Naive thymus-derived CD8-positive, alpha-beta T cell (primary cell): ENCODE data around the gene OLFM2. TPM values are rescaled to one million over a fixed set of nuclear protein-coding genes. Genes with fewer than 3 reads are reported as not detected.
A peak's percentile ranks its signal among the peaks of the same experiment; 100 is the strongest.
"Not testable (repeated sequence)": the region's sequence is repeated elsewhere in the genome, so short reads cannot be mapped to it uniquely, and the experiment has no call there.

ENCODE experiments used
- ATAC-seq, 2 donors: fragments of 150-1000 bp; cut with Tn5 transposase in 1 of 2; sonication (Bioruptor Pico), chemical (Tn5 transposase) in 1 of 2; 1 replicate in 1 of 2; 2 replicates in 1 of 2; pipeline ENCODE4 v1.10.0; 2021; ENCODE audit warnings: mild to moderate bottlenecking in 2 of 2, moderate library complexity in 2 of 2
- POLR2A ChIA-PET: fragments of 350-600 bp; sonication (Branson Sonifier 250); formaldehyde crosslinking; loops from one replicate; lab custom pipeline; 2021; ENCODE audit warnings: antibody characterized with exemption; lab: Charles Lee
- DNase-seq, 10 donors: peaks; one replicate each; pipeline versions ENCODE4 v3.0.0 to v3.0.0-alpha.2; 2020 to 2022
- H3K27ac Mint-ChIP-seq, 10 donors: one replicate each; pipeline ENCODE4 v1.8.0; 2020 to 2022; ENCODE audit warnings: mild to moderate bottlenecking in 10 of 10, mixed read lengths in 10 of 10, moderate library complexity in 4 of 10, inconsistent platforms in 1 of 10
- H3K27me3 Mint-ChIP-seq, 5 donors: one replicate each; pipeline ENCODE4 v1.8.0; 2021 to 2022; ENCODE audit warnings: mixed read lengths in 5 of 5
- H3K36me3 Mint-ChIP-seq, 3 donors: one replicate each; pipeline ENCODE4 v1.8.0; 2020 to 2022; ENCODE audit warnings: mixed read lengths in 3 of 3, mild to moderate bottlenecking in 2 of 3, inconsistent platforms in 1 of 3
- H3K4me1 Mint-ChIP-seq, 4 donors: one replicate each; pipeline ENCODE4 v1.8.0; 2021 to 2022; ENCODE audit warnings: mixed read lengths in 4 of 4
- H3K4me3 Mint-ChIP-seq, 10 donors: one replicate each; pipeline ENCODE4 v1.8.0; 2020 to 2022; ENCODE audit warnings: mild to moderate bottlenecking in 10 of 10, mixed read lengths in 10 of 10, moderate library complexity in 6 of 10, inconsistent platforms in 1 of 10
- H3K9me3 Mint-ChIP-seq, 9 donors: one replicate each; pipeline ENCODE4 v1.8.0; 2020 to 2022; ENCODE audit warnings: mixed read lengths in 9 of 9, mild to moderate bottlenecking in 3 of 9, inconsistent platforms in 1 of 9, moderate library complexity in 1 of 9
- polyA plus RNA-seq, 3 donors: library from polyadenylated mRNA; unstranded; fragments of 300-500 nt; fragmentation: Illumina TruSeq; gene quantifications; one replicate each; pipeline ENCODE4 v1.2.3, GENCODE V29; 2021
- total RNA-seq, 8 experiments: library from RNA in 2 of 8; stranded (reverse) in 2 of 8; gene quantifications; one replicate each; pipeline ENCODE4 v1.2.3 and lab custom pipeline; 2021 to 2026

Gene OLFM2
- total and polyA plus RNA-seq, 5 experiments from 2014 or later = 6.1 to 14.8 (median 12.8) TPM

DNA sequence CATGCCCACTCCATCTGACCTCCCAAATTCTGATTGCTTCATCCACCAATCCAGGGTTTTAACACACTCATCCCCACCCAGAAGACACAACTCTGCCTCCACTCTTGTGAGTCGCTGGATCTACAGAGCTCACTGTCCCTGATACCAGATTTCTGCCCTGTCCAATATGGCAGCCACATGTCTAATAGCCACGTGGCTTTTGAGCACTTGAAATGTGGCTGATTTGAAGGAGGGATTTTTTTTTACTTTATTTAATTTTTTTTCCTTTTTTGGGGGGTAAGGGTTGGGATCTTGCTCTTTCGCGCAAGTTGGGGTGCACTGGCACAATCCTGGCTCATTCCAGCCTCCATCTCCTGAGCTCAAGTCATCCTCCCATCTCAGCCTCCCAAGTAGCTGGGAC lies 24.8 kb upstream of the OLFM2 start:
- POLR2A ChIA-PET = interaction anchor here (0.8 kb wide), 1 partner anchor 262 kb away, joined by 4 read pairs; no protein-coding TSS in a partner anchor
- Mint-ChIP-seq H3K36me3 (no peaks in the 10 kb centered on the region), H3K4me3 (no peak overlapping the region), H3K27me3 (peaks cover 13 to 60% (median 24%) of the 10 kb centered on the region in 5 donors), H3K4me1 (no peaks in the 10 kb centered on the region), H3K27ac (no peak overlapping the region), H3K9me3 (peaks cover 0 to 2% (median 0%) of the 10 kb centered on the region in 9 donors)
- no peak for ATAC-seq
- no peak for DNase-seq

DNA sequence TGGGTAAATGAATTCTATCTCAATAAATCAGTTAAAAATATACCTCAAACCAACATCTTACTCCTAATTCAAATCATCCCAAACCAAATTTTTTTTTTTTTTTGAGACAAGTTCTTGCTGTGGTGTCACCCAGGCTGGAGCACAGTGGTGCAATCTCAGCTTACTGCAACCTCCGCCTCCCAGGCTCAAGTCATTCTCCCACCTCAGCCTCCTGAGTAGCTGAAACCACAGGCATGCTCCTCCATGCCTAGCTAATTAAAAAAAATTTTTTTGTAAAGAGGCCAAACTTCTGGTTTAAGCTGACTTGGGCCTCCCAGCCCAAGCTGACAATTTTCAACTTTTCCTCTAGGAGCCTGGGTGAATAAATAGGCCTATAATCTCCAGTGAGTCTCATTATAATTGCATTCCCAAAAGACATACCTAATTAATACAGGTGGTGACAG lies 22.1 kb upstream of the OLFM2 start:
- DNase-seq = no peak
- ATAC-seq = no peak

DNA sequence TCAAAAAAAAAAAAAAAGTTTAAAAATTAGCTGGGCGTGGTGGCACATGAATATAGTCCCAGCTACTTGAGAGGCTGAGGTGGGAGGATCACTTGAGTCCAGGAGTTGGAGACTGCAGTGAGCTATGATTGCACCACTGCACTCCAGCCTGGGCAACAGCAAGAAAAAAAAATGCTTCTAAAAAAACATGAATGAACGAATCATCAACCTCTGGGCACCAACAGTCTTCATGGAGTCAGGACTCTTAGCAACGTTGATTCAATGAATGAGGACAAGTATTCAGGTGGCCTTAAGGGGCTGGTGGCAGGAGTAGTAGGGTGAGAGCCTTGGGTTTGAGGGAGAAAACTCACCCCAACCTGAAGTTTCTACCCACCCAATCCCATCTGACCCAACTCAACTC lies 20.6 kb upstream of the OLFM2 start:
- DNase-seq (no peak), ATAC-seq (no peak)
- Mint-ChIP-seq H3K4me3 (no peak overlapping the region), H3K36me3 (no peaks in the 10 kb centered on the region), H3K9me3 (peaks cover 0 to 2% (median 0%) of the 10 kb centered on the region in 9 donors), H3K27ac (no peak overlapping the region), H3K4me1 (no peaks in the 10 kb centered on the region), H3K27me3 (peaks cover 0 to 32% (median 14%) of the 10 kb centered on the region in 5 donors)
- POLR2A ChIA-PET = interaction anchor here (0.6 kb wide), 1 partner anchor 12 kb away, joined by 6 read pairs; no protein-coding TSS in a partner anchor

More for the DNA sequence above, 22.1 kb upstream of the OLFM2 start:
- Mint-ChIP-seq H3K36me3 (no peaks in the 10 kb centered on the region), H3K27ac (no peak overlapping the region), H3K9me3 (peaks cover 0 to 2% (median 0%) of the 10 kb centered on the region in 9 donors), H3K4me1 (no peaks in the 10 kb centered on the region), H3K4me3 (no peak overlapping the region), H3K27me3 (peaks cover 6 to 42% (median 17%) of the 10 kb centered on the region in 5 donors)
- POLR2A ChIA-PET = no interaction called here

DNA sequence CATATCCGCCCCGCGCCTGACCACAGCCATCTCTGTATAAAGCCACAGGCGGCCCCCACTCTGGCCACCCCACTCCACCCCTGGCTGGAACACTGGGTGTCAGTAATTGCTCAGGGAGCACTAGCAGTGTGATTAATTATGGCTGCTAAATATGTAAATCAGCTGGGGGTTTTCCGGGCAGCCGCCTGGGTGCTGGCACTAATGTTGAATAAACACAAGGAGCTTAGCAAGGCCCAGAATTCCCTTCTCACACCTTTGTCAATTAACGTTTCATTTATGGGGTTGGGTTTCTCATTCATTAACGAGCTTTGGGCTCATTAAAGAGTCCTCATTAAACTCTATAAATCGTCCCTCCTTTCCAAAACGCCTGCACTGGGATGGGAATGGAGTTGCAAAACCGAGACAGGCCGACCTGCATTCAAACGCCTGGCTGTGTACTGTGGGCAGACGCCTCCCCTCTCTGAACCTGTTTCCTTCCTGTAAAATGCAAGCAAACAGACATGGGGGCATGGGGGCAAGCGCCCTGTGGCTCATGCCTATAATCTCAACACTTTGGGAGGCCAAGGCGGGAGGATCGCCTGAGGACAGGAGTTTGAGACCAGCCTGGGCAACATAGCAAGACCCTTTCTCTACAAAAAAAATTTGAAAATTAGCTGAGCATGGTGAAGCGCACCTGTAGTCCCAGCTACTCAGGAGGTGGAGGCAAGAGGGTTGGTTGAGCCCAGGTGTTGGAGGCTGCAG lies 17.7 kb upstream of the OLFM2 start:
- ATAC-seq = no peak
- Mint-ChIP-seq H3K4me1 (no peaks in the 10 kb centered on the region), H3K9me3 (no peaks in the 10 kb centered on the region), H3K36me3 (no peaks in the 10 kb centered on the region), H3K4me3 (no peak overlapping the region), H3K27me3 (peaks cover 0 to 16% (median 13%) of the 10 kb centered on the region in 5 donors), H3K27ac (no peak overlapping the region)
- POLR2A ChIA-PET = no interaction called here
- no peak for DNase-seq

DNA sequence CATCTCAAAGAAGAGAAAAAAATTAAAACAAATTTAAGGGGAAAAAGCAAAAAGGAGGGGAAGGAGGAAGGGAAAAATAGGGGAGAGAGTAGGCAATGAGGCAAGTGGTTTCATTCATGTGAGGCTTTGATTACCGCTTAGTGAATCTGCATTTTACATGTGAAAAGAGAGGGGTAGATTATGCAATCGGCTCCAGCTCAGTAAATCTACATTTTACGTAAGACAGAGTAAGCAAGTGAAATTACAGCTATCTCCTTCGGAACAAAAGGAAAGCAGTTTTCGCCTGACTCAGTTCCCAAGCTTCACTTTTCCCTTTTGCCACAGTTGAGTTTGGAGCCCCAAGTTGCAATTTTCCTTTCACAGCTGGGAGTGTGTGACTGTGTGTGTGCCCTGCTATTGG lies 16.0 kb upstream of the OLFM2 start:
- no peaks in the 10 kb centered on the region for H3K36me3 Mint-ChIP-seq
- POLR2A ChIA-PET = interaction anchor here (0.6 kb wide), 1 partner anchor 98 kb away, joined by 3 read pairs; no protein-coding TSS in a partner anchor
- H3K4me3 Mint-ChIP-seq = no peak overlapping the region
- no peak overlapping the region for H3K27ac Mint-ChIP-seq
- H3K27me3 Mint-ChIP-seq = peaks cover 0 to 16% (median 7%) of the 10 kb centered on the region in 5 donors
- ATAC-seq = no peak
- no peak for DNase-seq
- no peaks in the 10 kb centered on the region for H3K4me1 Mint-ChIP-seq
- H3K9me3 Mint-ChIP-seq = no peaks in the 10 kb centered on the region

DNA sequence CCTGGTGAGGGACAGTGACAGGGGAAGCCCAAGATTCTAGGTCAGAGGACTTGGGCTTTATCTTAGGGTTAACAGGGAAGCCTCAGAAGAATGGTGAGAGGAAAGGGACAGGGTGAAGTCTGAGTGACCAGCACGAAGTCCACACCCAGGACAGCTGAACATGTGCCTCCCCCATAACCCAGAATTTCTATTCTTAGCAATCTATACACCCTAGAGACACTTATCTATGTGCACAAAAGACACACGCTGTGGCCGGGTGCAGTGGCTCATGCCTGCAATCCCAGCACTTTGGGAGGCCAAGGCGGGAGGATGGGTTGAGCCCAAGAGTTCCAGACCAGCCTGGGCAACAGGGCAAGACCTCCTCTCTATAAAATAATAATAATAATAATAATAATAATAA lies 11.1 kb upstream of the OLFM2 start:
- no peak overlapping the region for H3K4me3 Mint-ChIP-seq
- POLR2A ChIA-PET = interaction anchor here (0.6 kb wide), 1 partner anchor 15 kb away, joined by 3 read pairs; no protein-coding TSS in a partner anchor
- DNase-seq (no peak), ATAC-seq (no peak)
- H3K27me3 Mint-ChIP-seq = peaks cover 10 to 28% (median 17%) of the 10 kb centered on the region in 5 donors
- H3K4me1 Mint-ChIP-seq = peaks cover 0 to 6% (median 1%) of the 10 kb centered on the region in 4 donors
- H3K9me3 Mint-ChIP-seq = peaks cover 0 to 8% (median 0%) of the 10 kb centered on the region in 9 donors
- H3K36me3 Mint-ChIP-seq = peaks cover 0 to 1% (median under 1%) of the 10 kb centered on the region in 3 donors
- peak overlapping the region in 1 of 10 donors; percentile 61 for H3K27ac Mint-ChIP-seq

DNA sequence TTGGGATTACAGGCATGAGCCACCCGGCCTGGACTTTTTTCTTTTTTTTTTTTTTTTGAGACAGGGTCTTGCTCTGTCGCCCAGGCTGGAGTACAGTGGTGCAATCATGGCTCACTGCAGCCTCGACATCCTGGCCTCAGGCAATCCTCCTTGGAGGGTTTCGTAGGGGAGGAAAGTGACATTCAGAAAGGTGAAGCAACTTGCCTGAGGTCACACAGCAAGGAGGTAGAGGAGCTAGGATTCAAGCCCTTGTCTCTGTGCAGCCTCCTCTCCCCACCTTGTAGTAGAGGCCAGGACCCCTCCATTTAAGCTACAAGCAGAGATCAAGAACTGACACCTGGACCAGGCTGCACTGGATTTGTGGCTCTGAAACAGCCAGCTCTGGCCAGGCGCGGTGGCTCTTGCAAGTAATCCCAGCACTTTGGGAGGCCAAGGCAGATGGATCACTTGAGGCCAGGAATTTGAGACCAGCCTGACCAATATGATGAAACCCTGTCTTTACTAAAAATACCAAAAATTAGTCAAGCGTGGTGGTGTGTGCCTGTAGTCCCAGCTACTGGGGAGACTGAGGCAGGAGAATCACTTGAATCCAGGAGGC lies 10.3 kb upstream of the OLFM2 start:
- H3K4me1 Mint-ChIP-seq, H3K27ac Mint-ChIP-seq, POLR2A ChIA-PET, DNase-seq, H3K4me3 Mint-ChIP-seq, H3K36me3 Mint-ChIP-seq, ATAC-seq: not testable (repeated sequence)
- H3K27me3 Mint-ChIP-seq = peaks cover 14 to 35% (median 23%) of the 10 kb centered on the region in 5 donors
- H3K9me3 Mint-ChIP-seq = peaks cover 0 to 17% (median 6%) of the 10 kb centered on the region in 9 donors

DNA sequence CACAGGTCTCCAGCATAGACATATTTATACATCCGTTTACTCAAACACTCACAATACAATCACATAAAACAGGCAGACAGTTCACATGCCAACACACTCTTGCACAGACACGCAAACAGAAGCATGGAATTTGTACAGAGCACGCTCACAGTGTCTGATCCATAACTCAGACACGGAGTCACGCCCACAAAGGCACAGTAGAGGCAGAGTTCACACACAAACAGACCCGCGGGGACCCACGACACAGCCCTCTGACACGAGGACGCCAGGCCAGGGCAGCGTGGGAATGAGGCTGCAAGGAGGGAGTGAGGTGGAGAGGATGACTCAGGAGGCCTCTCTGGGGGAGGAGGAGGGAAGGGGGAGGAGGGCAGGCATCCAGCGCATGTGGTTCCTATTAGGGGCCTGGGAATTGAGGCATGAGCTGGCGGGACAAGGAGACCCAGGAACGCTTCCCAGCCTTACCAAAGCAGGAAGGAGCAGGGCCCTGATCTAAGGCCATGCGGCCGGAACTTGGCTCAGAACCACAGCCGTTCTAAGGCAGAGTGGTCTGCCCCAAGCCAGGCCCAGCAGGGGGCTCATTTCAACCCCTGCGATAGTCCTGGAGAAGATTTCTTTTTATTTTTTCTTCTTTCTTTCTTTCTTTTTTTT lies 9.1 kb upstream of the OLFM2 start:
- Mint-ChIP-seq H3K4me1 (peaks cover 0 to 6% (median 1%) of the 10 kb centered on the region in 4 donors), H3K36me3 (peaks cover 0 to 18% (median 9%) of the 10 kb centered on the region in 3 donors), H3K9me3 (peaks cover 0 to 26% (median 12%) of the 10 kb centered on the region in 9 donors), H3K27ac (no peak overlapping the region), H3K27me3 (peaks cover 19 to 42% (median 30%) of the 10 kb centered on the region in 5 donors), H3K4me3 (no peak overlapping the region)
- POLR2A ChIA-PET = interaction anchor here (0.7 kb wide), 1 partner anchor 12 kb away, joined by 6 read pairs; no protein-coding TSS in a partner anchor
- ATAC-seq = no peak
- DNase-seq = no peak

DNA sequence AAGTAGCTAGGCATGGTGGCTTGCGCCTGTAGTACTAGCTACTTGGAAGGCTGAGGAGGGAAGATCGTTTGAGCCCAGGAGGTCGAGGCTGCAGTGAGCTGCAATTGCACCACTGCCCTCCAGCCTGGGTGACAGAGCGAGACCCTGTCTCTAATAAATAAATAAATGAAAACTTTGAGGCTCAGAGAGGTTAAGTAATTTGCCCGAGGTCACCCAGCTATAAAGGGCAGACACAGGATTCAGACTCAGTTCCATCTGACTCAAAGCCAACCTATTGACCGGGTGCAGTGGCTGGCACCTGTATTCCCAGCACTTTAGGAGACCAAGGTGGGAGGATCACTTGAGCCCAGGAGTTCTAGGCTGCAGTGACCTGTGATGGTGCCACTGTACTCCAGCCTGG lies 7.4 kb upstream of the OLFM2 start:
- Mint-ChIP-seq H3K27me3 (peaks cover 24 to 50% (median 34%) of the 10 kb centered on the region in 5 donors), H3K27ac (no peak overlapping the region), H3K4me3 (no peak overlapping the region), H3K4me1 (peaks cover 0 to 8% (median 1%) of the 10 kb centered on the region in 4 donors), H3K36me3 (peaks cover 0 to 18% (median 9%) of the 10 kb centered on the region in 3 donors), H3K9me3 (peaks cover 0 to 26% (median 13%) of the 10 kb centered on the region in 9 donors)
- no peak for DNase-seq
- POLR2A ChIA-PET = interaction anchor here (0.7 kb wide), 1 partner anchor 407 kb away, joined by 3 read pairs; no protein-coding TSS in a partner anchor
- ATAC-seq = no peak

DNA sequence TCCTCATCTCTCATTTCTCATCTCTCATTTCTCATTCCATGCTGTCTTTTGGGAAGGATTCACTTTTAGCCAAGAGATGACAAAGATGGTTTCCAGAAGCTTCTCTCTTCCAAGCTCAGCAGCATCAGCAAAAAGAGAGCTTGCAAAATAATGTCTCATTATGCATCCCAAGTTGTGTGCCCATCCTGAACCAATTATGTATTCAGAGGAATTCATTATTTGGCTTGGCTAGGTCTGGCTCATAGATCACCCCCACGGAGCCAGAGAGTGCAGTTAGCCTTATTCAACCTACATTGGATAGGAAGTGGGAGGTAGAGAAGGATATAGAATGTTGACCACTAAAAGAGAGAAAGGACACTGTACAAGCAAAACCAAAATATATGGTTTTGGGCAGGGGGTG lies 5.4 kb upstream of the OLFM2 start:
- Mint-ChIP-seq H3K36me3 (peaks cover 3 to 18% (median 9%) of the 10 kb centered on the region in 3 donors), H3K27me3 (peaks cover 30 to 59% (median 39%) of the 10 kb centered on the region in 5 donors), H3K27ac (no peak overlapping the region), H3K4me1 (peaks cover 6 to 13% (median 7%) of the 10 kb centered on the region in 4 donors), H3K9me3 (peaks cover 0 to 26% (median 13%) of the 10 kb centered on the region in 9 donors), H3K4me3 (no peak overlapping the region)
- POLR2A ChIA-PET = no interaction called here
- no peak for ATAC-seq
- DNase-seq = no peak

DNA sequence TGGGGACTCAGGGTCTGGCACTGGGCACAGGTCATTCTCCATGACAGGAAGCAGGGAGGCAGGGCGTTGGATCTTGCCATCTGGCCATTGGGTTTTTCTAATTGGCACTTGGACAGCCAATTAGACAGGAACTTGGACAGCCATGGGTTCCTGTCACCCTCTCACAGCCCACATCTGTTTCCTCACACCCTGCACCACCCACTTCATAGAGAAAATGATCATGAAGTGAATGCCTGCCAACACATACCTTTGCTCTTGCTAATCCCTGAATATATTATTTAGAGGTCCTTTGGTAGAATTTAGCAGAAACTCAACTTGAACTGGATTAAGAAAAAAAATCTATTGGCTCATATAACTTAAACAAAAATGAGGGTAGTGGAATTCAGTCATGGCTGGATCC lies 4.9 kb upstream of the OLFM2 start:
- Mint-ChIP-seq H3K9me3 (peaks cover 0 to 26% (median 13%) of the 10 kb centered on the region in 9 donors), H3K27ac (no peak overlapping the region), H3K4me1 (peaks cover 7 to 13% (median 8%) of the 10 kb centered on the region in 4 donors), H3K27me3 (peaks cover 30 to 61% (median 40%) of the 10 kb centered on the region in 5 donors), H3K4me3 (no peak overlapping the region), H3K36me3 (peaks cover 3 to 18% (median 9%) of the 10 kb centered on the region in 3 donors)
- DNase-seq = no peak
- no peak for ATAC-seq
- POLR2A ChIA-PET = no interaction called here

DNA sequence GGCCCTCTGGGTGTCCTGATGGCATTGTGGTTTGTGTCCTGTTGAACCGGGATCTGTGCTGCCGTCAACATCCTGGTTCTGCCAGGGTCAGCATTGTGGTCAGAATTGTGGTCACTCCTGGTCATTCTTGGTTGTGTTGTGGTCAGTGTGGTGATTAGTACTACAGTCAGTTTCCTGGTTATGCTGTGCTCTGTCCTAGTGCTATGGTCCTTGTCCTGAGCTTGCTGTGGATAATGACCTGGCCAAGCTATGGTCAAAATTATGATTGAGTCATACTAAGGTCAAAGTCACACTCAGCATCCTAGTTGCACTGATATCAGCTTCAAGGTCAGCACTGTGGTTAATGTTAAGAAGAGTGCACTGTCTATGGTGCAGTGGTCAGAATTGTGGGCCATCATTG lies 4.5 kb upstream of the OLFM2 start:
- H3K4me3 Mint-ChIP-seq = no peak overlapping the region
- no peak overlapping the region for H3K27ac Mint-ChIP-seq
- ATAC-seq (no peak), DNase-seq (no peak)
- peaks cover 31 to 65% (median 41%) of the 10 kb centered on the region in 5 donors for H3K27me3 Mint-ChIP-seq
- POLR2A ChIA-PET = interaction anchor here (0.6 kb wide), 1 partner anchor 433 kb away, joined by 9 read pairs; no protein-coding TSS in a partner anchor
- H3K36me3 Mint-ChIP-seq = peaks cover 3 to 18% (median 9%) of the 10 kb centered on the region in 3 donors
- peaks cover 0 to 26% (median 13%) of the 10 kb centered on the region in 9 donors for H3K9me3 Mint-ChIP-seq
- peaks cover 8 to 13% (median 9%) of the 10 kb centered on the region in 4 donors for H3K4me1 Mint-ChIP-seq
